Neural progenitor cell (in vitro differentiated cells): ENCODE results near the gene PPP4R3B. TPM values are rescaled to one million over a fixed set of nuclear protein-coding genes. Genes with fewer than 3 reads are reported as not detected.
A peak's percentile ranks its signal among the peaks of the same experiment; 100 is the strongest.

Source experiments
- DNase-seq: peaks from one replicate; pipeline ENCODE4 v3.0.0-alpha.2; 2016; ENCODE audit warnings: low spot score
- H2AFZ ChIP-seq: fragments of 200-600 bp; sonication (generic); replicated peaks from 2 replicates; pipeline ENCODE4 v1.6.1; 2016; ENCODE audit warnings: antibody characterized with exemption
- H3F3A ChIP-seq: fragments of 200-600 bp; sonication (generic); 2 replicates; pipeline ENCODE4 v1.6.1; 2016; ENCODE audit warnings: antibody characterized with exemption, low read depth
- H3K27ac ChIP-seq: fragments of 200-600 bp; sonication (generic); 2 replicates; pipeline ENCODE4 v1.5.1; 2016; ENCODE audit warnings: mild to moderate bottlenecking
- H3K27me3 ChIP-seq: fragments of 200-600 bp; sonication (generic); 2 replicates; pipeline ENCODE4 v1.6.1; 2016; ENCODE audit warnings: mild to moderate bottlenecking, moderate library complexity
- H3K36me3 ChIP-seq: fragments of 200-600 bp; sonication (generic); 2 replicates; pipeline ENCODE4 v1.5.1; 2016
- H3K4me1 ChIP-seq: fragments of 200-600 bp; sonication (generic); 2 replicates; pipeline ENCODE4 v1.6.1; 2016; ENCODE audit warnings: mixed run types
- H3K4me2 ChIP-seq: fragments of 200-600 bp; sonication (generic); 2 replicates; pipeline ENCODE4 v1.6.1; 2016
- H3K4me3 ChIP-seq: fragments of 200-600 bp; sonication (generic); 2 replicates; pipeline ENCODE4 v1.5.1; 2016
- H3K79me2 ChIP-seq: fragments of 200-600 bp; sonication (generic); 2 replicates; pipeline ENCODE4 v1.6.1; 2016; ENCODE audit warnings: low read depth
- H3K9ac ChIP-seq: fragments of 200-600 bp; sonication (generic); 2 replicates; pipeline ENCODE4 v1.6.1; 2016
- H3K9me3 ChIP-seq: fragments of 200-600 bp; sonication (generic); 2 replicates; pipeline ENCODE4 v1.5.1; 2016; ENCODE audit warnings: low read depth
- H4K20me1 ChIP-seq: fragments of 200-600 bp; sonication (generic); 2 replicates; pipeline ENCODE4 v1.6.1; 2016; ENCODE audit warnings: low read depth
- H3K27ac Mint-ChIP-seq: 3 replicates; pipeline ENCODE4 v1.8.0; 2021; ENCODE audit warnings: mixed read lengths
- H3K27me3 Mint-ChIP-seq: 2 replicates; pipeline ENCODE4 v1.8.0; 2022; ENCODE audit warnings: low read depth, mild to moderate bottlenecking, inconsistent platforms, moderate library complexity, mixed read lengths; ENCODE audit not compliant: insufficient read depth
- H3K36me3 Mint-ChIP-seq: 3 replicates; pipeline ENCODE4 v1.8.0; 2021; ENCODE audit warnings: mixed read lengths
- H3K4me1 Mint-ChIP-seq: 3 replicates; pipeline ENCODE4 v1.8.0; 2021; ENCODE audit warnings: mixed read lengths
- H3K4me3 Mint-ChIP-seq: 3 replicates; pipeline ENCODE4 v1.8.0; 2021; ENCODE audit warnings: mild to moderate bottlenecking, moderate library complexity, mixed read lengths
- H3K9me3 Mint-ChIP-seq: 3 replicates; pipeline ENCODE4 v1.8.0; 2020; ENCODE audit warnings: mixed read lengths
- CTCF ChIP-seq: fragments of 200-600 bp; sonication (generic); IDR thresholded peaks from 2 replicates; pipeline ENCODE4 v1.5.1; 2017; ENCODE audit warnings: antibody characterized with exemption, mild to moderate bottlenecking
- EZH2 ChIP-seq: fragments of 200-600 bp; sonication (generic); IDR thresholded peaks from 2 replicates; pipeline ENCODE4 v1.6.1; 2017; ENCODE audit warnings: antibody characterized with exemption, mild to moderate bottlenecking, moderate library complexity
- EZH2phosphoT487 ChIP-seq: fragments of 200-600 bp; sonication (generic); IDR thresholded peaks from 2 replicates; pipeline ENCODE4 v1.6.1; 2017; ENCODE audit warnings: antibody characterized with exemption
- total RNA-seq: library from RNA; depleted of rRNA; stranded (reverse); fragments of >200 nt; gene quantifications from 2 replicates; pipeline ENCODE4 v1.2.3, GENCODE V29; 2015; ENCODE audit warnings: low replicate concordance

The PPP4R3B gene
- total RNA-seq, 1 donor from 2014 or later, result 71.2 TPM

- no peak overlapping the region for H3K27ac ChIP-seq
- H3K4me2 ChIP-seq, result no peak overlapping the region
- DNase-seq, result no peak
- H3K36me3 ChIP-seq, result no peaks in the 10 kb centered on the region
- H3K4me1 ChIP-seq, result no peaks in the 10 kb centered on the region
- Mint-ChIP-seq H3K36me3 (peaks cover 12% of the 10 kb centered on the region), H3K4me1 (no peaks in the 10 kb centered on the region), H3K4me3 (no peak overlapping the region), H3K9me3 (no peaks in the 10 kb centered on the region), H3K27ac (no peak overlapping the region), H3K27me3 (no peaks in the 10 kb centered on the region)
- H4K20me1 ChIP-seq, result no peaks in the 10 kb centered on the region
- no peak for TF ChIP-seq EZH2phosphoT487
- no peak for TF ChIP-seq EZH2
- no peak for TF ChIP-seq CTCF
- H3K9ac ChIP-seq, result no peak overlapping the region
- no peaks in the 10 kb centered on the region for H3K9me3 ChIP-seq
- no peak overlapping the region for H3K4me3 ChIP-seq
- H2AFZ ChIP-seq, result no peak overlapping the region
- H3K27me3 ChIP-seq, result no peaks in the 10 kb centered on the region
- H3K79me2 ChIP-seq, result no peaks in the 10 kb centered on the region
- H3F3A ChIP-seq, result no peaks in the 10 kb centered on the region
Observed at GRCh38 chr2:55636831-55637230, 19.4 kb upstream of the PPP4R3B start.

GRCh38 chr2:55628931-55629330 is 11.5 kb upstream of the PPP4R3B start:
- Histone ChIP-seq H4K20me1 (no peaks in the 10 kb centered on the region), H3K4me1 (no peaks in the 10 kb centered on the region), H3K4me2 (no peak overlapping the region), H3K27ac (no peak overlapping the region), H3K36me3 (no peaks in the 10 kb centered on the region), H3K9me3 (no peaks in the 10 kb centered on the region), H3K79me2 (peaks cover under 1% of the 10 kb centered on the region), H3K9ac (no peak overlapping the region), H3F3A (no peaks in the 10 kb centered on the region), H3K27me3 (no peaks in the 10 kb centered on the region), H3K4me3 (no peak overlapping the region), H2AFZ (no peak overlapping the region)
- peaks cover 2% of the 10 kb centered on the region for H3K27me3 Mint-ChIP-seq
- no peak overlapping the region for H3K27ac Mint-ChIP-seq
- H3K9me3 Mint-ChIP-seq, result no peaks in the 10 kb centered on the region
- H3K36me3 Mint-ChIP-seq, result peaks cover 2% of the 10 kb centered on the region
- no peak for TF ChIP-seq EZH2phosphoT487
- H3K4me3 Mint-ChIP-seq, result no peak overlapping the region
- no peak for DNase-seq
- H3K4me1 Mint-ChIP-seq, result no peaks in the 10 kb centered on the region

GRCh38 chr2:55627915-55628314 is 10.5 kb upstream of the PPP4R3B start:
- no peak overlapping the region for H2AFZ ChIP-seq
- no peak overlapping the region for H3K9ac ChIP-seq
- no peaks in the 10 kb centered on the region for H3K36me3 ChIP-seq
- no peaks in the 10 kb centered on the region for H3F3A ChIP-seq
- no peaks in the 10 kb centered on the region for H3K9me3 Mint-ChIP-seq
- no peak overlapping the region for H3K4me2 ChIP-seq
- H3K79me2 ChIP-seq, result peaks cover 11% of the 10 kb centered on the region
- H3K36me3 Mint-ChIP-seq, result peaks cover 2% of the 10 kb centered on the region
- no peaks in the 10 kb centered on the region for H3K4me1 Mint-ChIP-seq
- H3K27ac ChIP-seq, result no peak overlapping the region
- H3K9me3 ChIP-seq, result no peaks in the 10 kb centered on the region
- H3K27me3 ChIP-seq, result no peaks in the 10 kb centered on the region
- H3K4me3 Mint-ChIP-seq, result no peak overlapping the region
- DNase-seq, result no peak
- H3K27ac Mint-ChIP-seq, result no peak overlapping the region
- no peak overlapping the region for H3K4me3 ChIP-seq
- H3K27me3 Mint-ChIP-seq, result peaks cover 2% of the 10 kb centered on the region
- TF ChIP-seq EZH2phosphoT487, result no peak
- no peak for TF ChIP-seq CTCF
- no peak for TF ChIP-seq EZH2
- H3K4me1 ChIP-seq, result peaks cover under 1% of the 10 kb centered on the region
- H4K20me1 ChIP-seq, result no peaks in the 10 kb centered on the region

- Histone ChIP-seq H3F3A (peaks cover 9% of the 10 kb centered on the region), H3K27me3 (no peaks in the 10 kb centered on the region), H3K9me3 (no peaks in the 10 kb centered on the region), H3K79me2 (peaks cover 67% of the 10 kb centered on the region), H3K4me3 (no peak overlapping the region), H4K20me1 (peaks cover 14% of the 10 kb centered on the region), H2AFZ (no peak overlapping the region), H3K4me2 (peak overlapping the region; percentile 56), H3K27ac (no peak overlapping the region), H3K4me1 (peaks cover 16% of the 10 kb centered on the region), H3K9ac (no peak overlapping the region), H3K36me3 (no peaks in the 10 kb centered on the region)
- no peak for TF ChIP-seq EZH2phosphoT487
- no peak for TF ChIP-seq EZH2
- no peak for TF ChIP-seq CTCF
- no peak for DNase-seq
- H3K27ac Mint-ChIP-seq, result no peak overlapping the region
- H3K27me3 Mint-ChIP-seq, result peaks cover 2% of the 10 kb centered on the region
- H3K4me1 Mint-ChIP-seq, result peaks cover 19% of the 10 kb centered on the region
- H3K36me3 Mint-ChIP-seq, result peaks cover 6% of the 10 kb centered on the region
- H3K4me3 Mint-ChIP-seq, result no peak overlapping the region
- H3K9me3 Mint-ChIP-seq, result no peaks in the 10 kb centered on the region
Observed at GRCh38 chr2:55621802-55622201, 4.4 kb upstream of the PPP4R3B start.
